GM12878 (cell line): Measurements from ENCODE around the gene FOXA2. TPM values are rescaled to one million over a fixed set of nuclear protein-coding genes. Genes with fewer than 3 reads are reported as not detected.

ENCODE experiments used
- ATAC-seq: fragments of 200-7000 bp; cut with Tn5 transposase; 3 replicates; pipeline ENCODE4 v1.9.1; 2020; ENCODE audit warnings: mild to moderate bottlenecking, moderate library complexity
- BruUV-seq: library from RNA; stranded (reverse); fragments of 400-500 nt; replicated peaks from 2 replicates; lab custom pipeline; 2021; lab: Mats Ljungman, UMichigan
- CTCF ChIA-PET: fragments of 300-600 bp; sonication (Branson Sonifier 250); formaldehyde crosslinking; extraction: SDS; loops from one replicate; lab custom pipeline; 2021; ENCODE audit warnings: inconsistent platforms; lab: Yijun Ruan, JAX
- POLR2A ChIA-PET: fragments of 350-600 bp; formaldehyde crosslinking; extraction: SDS; loops from one replicate; lab custom pipeline; 2021; ENCODE audit warnings: inconsistent platforms; lab: Charles Lee
- RAD21 ChIA-PET: fragments of 300-600 bp; sonication (Branson Sonifier 250); formaldehyde crosslinking; loops from one replicate; lab custom pipeline; 2023; ENCODE audit warnings: antibody characterized with exemption; ENCODE audit not compliant: unreplicated experiment; lab: Charles Lee
- SMC1A ChIA-PET: fragments of 300-600 bp; sonication (Branson Sonifier 250); formaldehyde crosslinking; loops from one replicate; lab custom pipeline; 2023; ENCODE audit not compliant: unreplicated experiment, uncharacterized antibody; lab: Charles Lee
- DNase-seq: peaks from one replicate; pipeline ENCODE4 v3.0.0-alpha.2; 2011; ENCODE audit warnings: low read depth, low spot score
- FAIRE-seq: peaks from 3 replicates; lab custom pipeline; 2011; peaks lifted over from hg19 to GRCh38; lab: Jason Lieb, UNC
- H2AFZ ChIP-seq: 2 replicates; pipeline ENCODE4 v1.6.0; 2011; ENCODE audit warnings: low read depth, low read length, control low read depth; ENCODE audit not compliant: control insufficient read depth
- H3K27ac ChIP-seq: 2 replicates; pipeline ENCODE4 v1.5.1; 2011; ENCODE audit warnings: control low read depth; ENCODE audit not compliant: control insufficient read depth, insufficient read depth
- H3K27me3 ChIP-seq, 2 experiments: replicated peaks in 1 of 2; 2 replicates each; pipeline versions ENCODE4 v1.6.0 to v1.6.1; 2011; ENCODE audit warnings: low read length in 1 of 2; ENCODE audit not compliant: control insufficient read depth in 2 of 2, insufficient read depth in 2 of 2
- H3K36me3 ChIP-seq, 2 experiments: 2 replicates each; pipeline ENCODE4 v1.5.1; 2011; ENCODE audit warnings: low read length in 1 of 2; ENCODE audit not compliant: control insufficient read depth in 2 of 2, insufficient read depth in 2 of 2
- H3K4me1 ChIP-seq: 2 replicates; pipeline ENCODE4 v1.6.1; 2011; ENCODE audit warnings: mild to moderate bottlenecking, low read length, moderate library complexity, mixed read lengths; ENCODE audit not compliant: control insufficient read depth, insufficient read depth
- H3K4me2 ChIP-seq: 2 replicates; pipeline ENCODE4 v1.6.0; 2011; ENCODE audit warnings: control low read depth; ENCODE audit not compliant: control insufficient read depth, insufficient read depth
- H3K4me3 ChIP-seq: fragments of 200-600 bp; sonication (generic); 2 replicates; pipeline ENCODE4 v1.5.1; 2016
- H3K79me2 ChIP-seq: 2 replicates; pipeline ENCODE4 v1.6.0; 2011; ENCODE audit warnings: low read length; ENCODE audit not compliant: control insufficient read depth, insufficient read depth
- H3K9ac ChIP-seq: 2 replicates; pipeline ENCODE4 v1.8.0; 2011; ENCODE audit warnings: low read length, control low read depth, mixed read lengths; ENCODE audit not compliant: control insufficient read depth, insufficient read depth
- H3K9me3 ChIP-seq: replicated peaks from 3 replicates; pipeline ENCODE4 v1.5.1; 2011; ENCODE audit warnings: mild to moderate bottlenecking, low read length; ENCODE audit not compliant: control insufficient read depth, insufficient read depth
- H4K20me1 ChIP-seq: 2 replicates; pipeline ENCODE4 v1.6.0; 2011; ENCODE audit not compliant: control insufficient read depth, insufficient read depth
- ASH2L ChIP-seq: fragments of 300-600, 200-600 bp; sonication (generic); IDR thresholded peaks from 2 replicates; pipeline ENCODE4 v1.6.1; 2017; ENCODE audit warnings: low read depth, mild to moderate bottlenecking, borderline replicate concordance
- BACH1 ChIP-seq: fragments of 450-650 bp; IDR thresholded peaks from 2 replicates; pipeline ENCODE4 v1.6.1; 2017; ENCODE audit warnings: mild to moderate bottlenecking, borderline replicate concordance
- E4F1 ChIP-seq: fragments of 450-650 bp; IDR thresholded peaks from 2 replicates; pipeline ENCODE4 v1.6.1; 2018; ENCODE audit warnings: borderline replicate concordance, mild to moderate bottlenecking; ENCODE audit not compliant: partially characterized antibody
- HSF1 ChIP-seq: fragments of 150-350 bp; IDR thresholded peaks from 2 replicates; pipeline ENCODE4 v1.6.1; 2014; ENCODE audit warnings: mild to moderate bottlenecking, low read depth, low read length
- WGBS: methylation state at CpG from one replicate; pipeline ENCODE4 v1.1.6; 2016; ENCODE audit warnings: low lambda C conversion rate; ENCODE audit not compliant: insufficient replicate concordance, insufficient coverage; ENCODE audit errors: missing lambda C conversion rate; 5-methylcytosine and 5-hydroxymethylcytosine counted together
- in situ Hi-C: fragments of 300-500 bp; cut with MboI; formaldehyde crosslinking; loops from 9 replicates; pipeline ENCODE4 v1.14.3; 2018; ENCODE audit warnings: mixed read lengths
- intact Hi-C: fragments of 100-400 bp; cut with micrococcal nuclease; formaldehyde crosslinking; loops from one replicate; pipeline ENCODE4 v1.14.2; 2022; ENCODE audit not compliant: unreplicated experiment
- polyA plus RNA-seq, 11 experiments: library from polyadenylated mRNA; depleted of rRNA in 4 of 11; unstranded in 6 of 11; stranded (reverse) in 5 of 11; fragments of >200 nt; fragmentation: Nextera tagmentation in 4 of 11; fragmentation: Illumina TruSeq in 1 of 11; extraction: Ambion mirVana in 4 of 11; extraction: Trizol in 1 of 11; gene quantifications; 1 replicate in 1 of 11; 2 replicates in 10 of 11; pipeline versions ENCODE4 v1.2.1 to v1.2.3, GENCODE V29; 2011 to 2016; ENCODE audit warnings: inconsistent platforms in 2 of 11, missing spikeins in 2 of 11, low read depth in 1 of 11
- total RNA-seq, 4 experiments: library from RNA; depleted of rRNA in 3 of 4; stranded (reverse); fragments of >200 nt in 3 of 4; fragmentation: Illumina TruSeq in 1 of 4; extraction: Trizol in 1 of 4; gene quantifications; 2 replicates each; pipeline versions ENCODE4 v1.2.1 to v1.2.3, GENCODE V29; 2013 to 2021

Gene FOXA2
- total and polyA plus RNA-seq, 10 of the 15 experiments (the other 5 are each of a cell fraction or from before 2014, with no cell fraction given), result not detected

DNA sequence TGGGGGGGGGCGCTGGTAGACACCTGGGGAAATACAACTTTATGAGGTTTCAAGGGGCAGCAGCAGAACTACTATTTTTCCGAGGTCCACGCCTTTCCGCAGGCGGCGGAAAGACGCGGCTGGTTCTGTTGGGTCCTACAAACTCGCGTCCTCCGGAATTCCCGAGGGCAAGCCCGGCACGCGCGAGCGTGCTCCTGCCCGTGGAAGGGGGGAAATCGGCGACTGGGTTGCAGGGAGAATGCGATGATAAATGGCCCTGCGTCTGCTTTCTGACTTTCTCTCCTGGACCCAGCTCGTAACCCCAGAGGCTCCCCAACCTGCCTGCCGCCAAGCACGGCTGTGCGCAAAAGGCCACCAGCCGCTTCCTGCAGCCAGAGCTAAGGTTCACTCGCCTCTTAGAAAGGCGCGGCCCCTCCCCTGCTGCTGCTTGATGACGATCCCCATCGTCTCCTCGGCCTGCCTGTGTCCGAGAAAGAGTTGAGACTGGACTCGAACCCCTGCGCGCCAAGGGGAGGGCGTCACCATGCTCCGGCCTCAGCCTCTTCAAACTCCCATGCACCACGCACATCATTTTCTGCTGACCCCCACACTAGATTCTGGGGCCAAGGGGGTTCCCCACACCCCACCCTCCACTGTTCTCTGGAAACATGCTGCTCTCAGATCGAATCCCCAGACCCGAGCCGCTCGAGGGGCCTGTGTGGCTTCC lies 6.7 kb downstream of the FOXA2 start (continued):
- TF ChIP-seq HSF1, result no peak

DNA sequence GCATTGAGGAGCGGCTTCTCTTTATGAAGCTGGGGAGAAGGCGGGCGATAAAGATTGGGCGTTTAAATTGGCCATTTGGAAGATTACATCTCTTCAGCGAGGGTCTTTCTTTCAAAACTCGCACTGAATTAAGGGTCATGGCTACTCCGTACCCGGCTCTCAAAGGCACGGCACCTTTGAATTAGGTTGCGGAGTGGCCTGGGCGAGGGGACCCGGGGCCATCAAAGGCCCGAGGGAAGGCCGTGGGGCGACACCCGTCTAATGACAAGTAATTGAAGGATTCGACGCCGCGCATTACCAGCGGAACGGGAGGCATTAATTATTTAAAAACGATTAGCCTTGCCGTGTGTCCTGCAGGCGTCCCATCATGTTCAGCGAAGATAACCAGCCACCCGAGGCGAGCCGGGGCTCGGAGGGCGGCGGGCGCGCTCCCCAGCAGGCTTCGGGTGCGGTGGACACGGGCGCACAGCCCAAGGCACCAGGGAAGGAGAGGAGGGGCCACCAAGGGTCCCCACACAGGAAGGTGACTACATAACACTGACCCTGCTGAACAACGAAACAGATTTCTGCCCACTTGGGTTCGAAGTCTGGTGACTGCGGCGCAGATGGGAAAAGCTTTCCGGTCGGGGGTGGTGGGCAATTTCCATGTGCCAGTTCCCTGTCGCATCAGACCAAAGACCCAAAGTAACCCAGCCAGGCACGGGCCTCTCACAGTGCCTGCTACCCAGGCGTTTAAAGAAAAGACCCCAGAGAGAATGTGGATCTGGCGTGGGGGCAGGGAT lies 7.4 kb downstream of the FOXA2 start:
- no peak overlapping the region for H3K27ac ChIP-seq
- H4K20me1 ChIP-seq, result no peaks in the 10 kb centered on the region
- in situ Hi-C loops (no loop called here), intact Hi-C loops (no loop called here)
- H3K79me2 ChIP-seq, result no peaks in the 10 kb centered on the region
- H3K27me3 ChIP-seq, result peaks cover 0 to 12% of the 10 kb centered on the region in 2 experiments; a peak in 3 of 4 replicates
- no peak overlapping the region for H3K4me3 ChIP-seq
- WGBS, result 61% methylated on average over 39 of the region's 48 CpGs
- ATAC-seq (no peak), FAIRE-seq (no peak), DNase-seq (no peak)
- RAD21 ChIA-PET, result no interaction called here
- no peak overlapping the region for H3K9ac ChIP-seq
- CTCF ChIA-PET, result interaction anchor here (0.6 to 1.4 kb wide), 2 partner anchors 9 to 157 kb away, joined by 3 read pairs; no protein-coding TSS in a partner anchor
- SMC1A ChIA-PET, result no interaction called here
- H3K36me3 ChIP-seq, result no peaks in the 10 kb centered on the region
- no peak overlapping the region for H3K4me2 ChIP-seq
- TF ChIP-seq E4F1 (no peak), ASH2L (no peak), BACH1 (no peak)
- no TSS peak for BruUV-seq
- no peak overlapping the region for H2AFZ ChIP-seq
- peaks cover 17% of the 10 kb centered on the region for H3K4me1 ChIP-seq
- peaks cover 3% of the 10 kb centered on the region; the same call in 1 of the 3 replicates for H3K9me3 ChIP-seq
- POLR2A ChIA-PET, result no interaction called here
